K562 (cell line): ENCODE results near the gene TNPO3. TPM values are rescaled to one million over a fixed set of nuclear protein-coding genes. Genes with fewer than 3 reads are reported as not detected.

Source experiments
- ATAC-seq: fragments of 200-7000 bp; cut with Tn5 transposase; 3 replicates; pipeline ENCODE4 v1.9.1; 2020; ENCODE audit warnings: moderate library complexity
- BruUV-seq: library from RNA; stranded (reverse); fragments of 400-500 nt; replicated peaks from 2 replicates; lab custom pipeline; 2021; lab: Mats Ljungman, UMichigan
- CTCF ChIA-PET: fragments of 300-600 bp; formaldehyde crosslinking; extraction: SDS; loops from one replicate; lab custom pipeline; 2021; ENCODE audit warnings: low intra/inter-chr PET ratio; lab: Yijun Ruan, JAX
- POLR2A ChIA-PET: fragments of 300-600, 350-650 bp; sonication (Branson Sonifier 250); formaldehyde crosslinking; extraction: SDS; loops from one replicate; lab custom pipeline; 2021; ENCODE audit warnings: antibody characterized with exemption, inconsistent platforms; lab: Yijun Ruan, JAX
- DNase-seq, 4 experiments: peaks; one replicate each; pipeline versions ENCODE4 v3.0.0 to v3.0.0-alpha.2; 2011 to 2018; ENCODE audit warnings: low spot score in 3 of 4, mixed read lengths in 3 of 4; ENCODE audit errors: extremely low read depth in 1 of 4
- FAIRE-seq: peaks from 2 replicates; lab custom pipeline; 2011; peaks lifted over from hg19 to GRCh38; lab: Jason Lieb, UNC
- H2AFZ ChIP-seq: 2 replicates; pipeline ENCODE4 v1.6.0; 2011; ENCODE audit warnings: low read depth, low read length, control low read depth, inconsistent platforms
- H3K27ac ChIP-seq: fragments of 200-600 bp; 3 replicates; pipeline ENCODE4 v1.8.0; 2011; ENCODE audit warnings: low read depth, mild to moderate bottlenecking, control low read depth, inconsistent platforms, low read length, moderate library complexity, mixed read lengths; ENCODE audit errors: extremely low read depth
- H3K27me3 ChIP-seq, 2 experiments: fragments of 300-600 bp in 1 of 2; 2 replicates in 1 of 2; 3 replicates in 1 of 2; pipeline versions ENCODE4 v1.6.0 to v1.8.0; 2011; ENCODE audit warnings: inconsistent platforms in 2 of 2, low read length in 2 of 2, mild to moderate bottlenecking in 1 of 2, mixed read lengths in 1 of 2, moderate library complexity in 1 of 2; ENCODE audit not compliant: control insufficient read depth in 2 of 2, insufficient read depth in 2 of 2
- H3K36me3 ChIP-seq: fragments of 300-600 bp; 3 replicates; pipeline ENCODE4 v1.8.0; 2011; ENCODE audit warnings: mild to moderate bottlenecking, low read length, inconsistent platforms; ENCODE audit not compliant: control insufficient read depth, insufficient read depth
- H3K4me1 ChIP-seq, 2 experiments: fragments of 200-600 bp in 1 of 2; replicated peaks in 1 of 2; 2 replicates in 1 of 2; 3 replicates in 1 of 2; pipeline versions ENCODE4 v1.5.1 to v1.8.0; 2011; ENCODE audit warnings: inconsistent platforms in 2 of 2, low read length in 2 of 2, mild to moderate bottlenecking in 1 of 2, mixed read lengths in 1 of 2, moderate library complexity in 1 of 2; ENCODE audit not compliant: control insufficient read depth in 2 of 2, insufficient read depth in 2 of 2
- H3K4me2 ChIP-seq: 2 replicates; pipeline ENCODE4 v1.6.1; 2011; ENCODE audit warnings: low read length, control low read depth, inconsistent platforms, mixed read lengths; ENCODE audit not compliant: insufficient read depth
- H3K4me3 ChIP-seq: fragments of 200-600 bp; sonication (generic), shearing (Covaris generic); 2 replicates; pipeline ENCODE4 v1.5.1; 2016; ENCODE audit warnings: control low read depth, inconsistent platforms
- H3K79me2 ChIP-seq: fragments of 200-600 bp; 3 replicates; pipeline ENCODE4 v1.8.0; 2011; ENCODE audit warnings: low read length, inconsistent platforms; ENCODE audit not compliant: control insufficient read depth, insufficient read depth
- H3K9ac ChIP-seq, 2 experiments: 2 replicates each; pipeline versions ENCODE4 v1.6.0 to v1.6.1; 2011; ENCODE audit warnings: low read depth in 2 of 2, low read length in 2 of 2, control low read depth in 1 of 2, inconsistent platforms in 1 of 2, mild to moderate bottlenecking in 1 of 2, mixed read lengths in 1 of 2; ENCODE audit not compliant: insufficient read depth in 1 of 2
- H3K9me1 ChIP-seq: one replicate; pipeline ENCODE4 v1.6.0; 2011; ENCODE audit warnings: inconsistent platforms, mild to moderate bottlenecking, low read length, moderate library complexity; ENCODE audit not compliant: control insufficient read depth, insufficient read depth
- H3K9me3 ChIP-seq: replicated peaks from 2 replicates; pipeline ENCODE4 v1.5.1; 2011; ENCODE audit warnings: low read depth, low read length, inconsistent platforms; ENCODE audit not compliant: control insufficient read depth, insufficient read depth
- H4K20me1 ChIP-seq: replicated peaks from 2 replicates; pipeline ENCODE4 v1.6.1; 2011; ENCODE audit warnings: low read length, inconsistent platforms, mixed read lengths; ENCODE audit not compliant: control insufficient read depth, insufficient read depth
- ARHGAP35 ChIP-seq: fragments of 450-650 bp; IDR thresholded peaks from 2 replicates; pipeline ENCODE4 v1.6.1; 2018; ENCODE audit not compliant: partially characterized antibody
- ASH1L ChIP-seq: fragments of 450-650 bp; IDR thresholded peaks from 2 replicates; pipeline ENCODE4 v1.6.1; 2018; ENCODE audit warnings: borderline replicate concordance, mild to moderate bottlenecking, low read depth; ENCODE audit not compliant: partially characterized antibody
- DDX20 ChIP-seq: fragments of 450-650 bp; IDR thresholded peaks from 2 replicates; pipeline ENCODE4 v1.6.1; 2016; ENCODE audit warnings: missing genetic modification characterization, low read depth, mild to moderate bottlenecking, missing compliant biosample characterization, moderate library complexity
- EZH2 ChIP-seq: IDR thresholded peaks from 2 replicates; pipeline ENCODE4 v1.6.1; 2012; ENCODE audit warnings: low read depth, mild to moderate bottlenecking, inconsistent platforms, low read length, borderline replicate concordance
- FOXJ2 ChIP-seq: fragments of 200-800 bp; sonication (Bioruptor generic); IDR thresholded peaks from 2 replicates; pipeline ENCODE4 v1.6.1; 2016; ENCODE audit warnings: missing genetic modification characterization, missing compliant biosample characterization
- KAT8 ChIP-seq: fragments of 450-650 bp; IDR thresholded peaks from 2 replicates; pipeline ENCODE4 v1.6.1; 2016; ENCODE audit warnings: low read depth, mild to moderate bottlenecking
- TAF9B ChIP-seq: fragments of 450-650 bp; IDR thresholded peaks from 2 replicates; pipeline ENCODE4 v1.6.1; 2018; ENCODE audit warnings: mild to moderate bottlenecking; ENCODE audit not compliant: partially characterized antibody
- TFAM ChIP-seq: fragments of 250-450 bp; sonication (Bioruptor Pico); conservative IDR thresholded peaks from 2 replicates; pipeline ENCODE4 v1.5.0; 2021; ENCODE audit warnings: mild to moderate bottlenecking, moderate library complexity
- ZBTB34 ChIP-seq: fragments of 250-450 bp; sonication (Bioruptor Pico); IDR thresholded peaks from 2 replicates; pipeline ENCODE4 v1.8.0; 2021; ENCODE audit warnings: mild to moderate bottlenecking, moderate library complexity
- ZNF175 ChIP-seq: fragments of 200-800 bp; sonication (Bioruptor generic); IDR thresholded peaks from 2 replicates; pipeline ENCODE4 v1.6.1; 2016; ENCODE audit warnings: low read depth, mild to moderate bottlenecking, missing genetic modification characterization, missing compliant biosample characterization
- ZNF24 ChIP-seq: fragments of 450-650 bp; IDR thresholded peaks from 2 replicates; pipeline ENCODE4 v1.6.1; 2016
- ZNF395 ChIP-seq: fragments of 200-800 bp; sonication (Bioruptor generic); IDR thresholded peaks from 2 replicates; pipeline ENCODE4 v1.6.1; 2017; ENCODE audit warnings: missing genetic modification characterization, missing compliant biosample characterization
- ZNF445 ChIP-seq: fragments of 250-450 bp; sonication (Bioruptor Pico); IDR thresholded peaks from 2 replicates; pipeline ENCODE4 v1.4.0; 2020; ENCODE audit warnings: low read depth, mild to moderate bottlenecking, moderate library complexity
- WGBS: fragments of 100-300 bp; shearing (Covaris generic); methylation state at CpG from one replicate; pipeline ENCODE4 v1.1.6; 2016; ENCODE audit warnings: low coverage, mixed read lengths; ENCODE audit not compliant: insufficient coverage; ENCODE audit errors: missing lambda C conversion rate; 5-methylcytosine and 5-hydroxymethylcytosine counted together
- in situ Hi-C: fragments of 300-500 bp; cut with MboI; formaldehyde crosslinking; loops from 4 replicates; pipeline ENCODE4 v1.15.0; 2018; ENCODE audit warnings: inconsistent platforms, mixed read lengths
- intact Hi-C: fragments of 100-400 bp; cut with micrococcal nuclease; formaldehyde crosslinking; loops from 2 replicates; pipeline ENCODE4 v1.14.2; 2022
- polyA plus RNA-seq, 8 experiments: library from polyadenylated mRNA; depleted of rRNA in 4 of 8; stranded (reverse) in 5 of 8; unstranded in 3 of 8; fragments of >200 nt; fragmentation: Nextera tagmentation in 2 of 8; fragmentation: Illumina TruSeq in 1 of 8; extraction: Ambion mirVana in 2 of 8; extraction: Trizol in 1 of 8; gene quantifications; 2 replicates each; pipeline versions ENCODE4 v1.2.1 to v1.2.3, GENCODE V29; 2011 to 2014; ENCODE audit warnings: inconsistent platforms in 1 of 8, missing spikeins in 1 of 8
- total RNA-seq, 7 experiments: library from RNA; depleted of rRNA in 6 of 7; stranded (reverse); fragments of >200 nt in 6 of 7; fragmentation: Illumina TruSeq in 2 of 7; extraction: Trizol in 2 of 7; gene quantifications; 2 replicates each; pipeline versions ENCODE4 v1.2.1 to v1.2.3, GENCODE V29; 2011 to 2021; ENCODE audit warnings: low replicate concordance in 1 of 7
- TF ChIP-seq, protein P1 (sequence below): fragments of 250-450 bp; sonication (Bioruptor Pico); IDR thresholded peaks from 2 replicates; pipeline ENCODE4 v1.4.0; 2020

The TNPO3 gene
- total and polyA plus RNA-seq, 9 of the 15 experiments (the other 6 are each of a cell fraction or from before 2014, with no cell fraction given) = 35.8 to 125 (median 110) TPM

GRCh38 chr7:128961030-128961659 lies 93.8 kb downstream of the TNPO3 start:
- in situ Hi-C loops = no loop called here
- ChIA-PET CTCF (no interaction called here), POLR2A (no interaction called here)
- Histone ChIP-seq H3K4me3 (no peak overlapping the region), H3K4me2 (no peak overlapping the region), H4K20me1 (no peaks in the 10 kb centered on the region), H2AFZ (no peak overlapping the region), H3K27ac (no peak overlapping the region), H3K27me3 (no peaks in the 10 kb centered on the region), H3K36me3 (peaks cover 83% of the 10 kb centered on the region), H3K4me1 (no peaks in the 10 kb centered on the region), H3K9me3 (no peaks in the 10 kb centered on the region), H3K9me1 (no peaks in the 10 kb centered on the region), H3K9ac (no peak overlapping the region), H3K79me2 (no peaks in the 10 kb centered on the region)
- intact Hi-C loops = no loop called here
- DNase-seq (no peak), ATAC-seq (no peak), FAIRE-seq (no peak)
- no TSS peak for BruUV-seq
- WGBS = 90% methylated on average over 8 of the region's 8 CpGs
- TF ChIP-seq ZNF445 (CRISPR knock-in tag) (no peak), TAF9B (no peak), DDX20 (tag) (no peak), KAT8 (no peak), ASH1L (no peak), EZH2 (no peak), FOXJ2 (tag) (no peak), ZNF175 (no peak), ZNF24 (no peak), ARHGAP35 (no peak), ZNF395 (CRISPR knock-in tag) (no peak), ZBTB34 (CRISPR knock-in tag) (no peak), TFAM (no peak)
- TF ChIP-seq, protein P1, sequence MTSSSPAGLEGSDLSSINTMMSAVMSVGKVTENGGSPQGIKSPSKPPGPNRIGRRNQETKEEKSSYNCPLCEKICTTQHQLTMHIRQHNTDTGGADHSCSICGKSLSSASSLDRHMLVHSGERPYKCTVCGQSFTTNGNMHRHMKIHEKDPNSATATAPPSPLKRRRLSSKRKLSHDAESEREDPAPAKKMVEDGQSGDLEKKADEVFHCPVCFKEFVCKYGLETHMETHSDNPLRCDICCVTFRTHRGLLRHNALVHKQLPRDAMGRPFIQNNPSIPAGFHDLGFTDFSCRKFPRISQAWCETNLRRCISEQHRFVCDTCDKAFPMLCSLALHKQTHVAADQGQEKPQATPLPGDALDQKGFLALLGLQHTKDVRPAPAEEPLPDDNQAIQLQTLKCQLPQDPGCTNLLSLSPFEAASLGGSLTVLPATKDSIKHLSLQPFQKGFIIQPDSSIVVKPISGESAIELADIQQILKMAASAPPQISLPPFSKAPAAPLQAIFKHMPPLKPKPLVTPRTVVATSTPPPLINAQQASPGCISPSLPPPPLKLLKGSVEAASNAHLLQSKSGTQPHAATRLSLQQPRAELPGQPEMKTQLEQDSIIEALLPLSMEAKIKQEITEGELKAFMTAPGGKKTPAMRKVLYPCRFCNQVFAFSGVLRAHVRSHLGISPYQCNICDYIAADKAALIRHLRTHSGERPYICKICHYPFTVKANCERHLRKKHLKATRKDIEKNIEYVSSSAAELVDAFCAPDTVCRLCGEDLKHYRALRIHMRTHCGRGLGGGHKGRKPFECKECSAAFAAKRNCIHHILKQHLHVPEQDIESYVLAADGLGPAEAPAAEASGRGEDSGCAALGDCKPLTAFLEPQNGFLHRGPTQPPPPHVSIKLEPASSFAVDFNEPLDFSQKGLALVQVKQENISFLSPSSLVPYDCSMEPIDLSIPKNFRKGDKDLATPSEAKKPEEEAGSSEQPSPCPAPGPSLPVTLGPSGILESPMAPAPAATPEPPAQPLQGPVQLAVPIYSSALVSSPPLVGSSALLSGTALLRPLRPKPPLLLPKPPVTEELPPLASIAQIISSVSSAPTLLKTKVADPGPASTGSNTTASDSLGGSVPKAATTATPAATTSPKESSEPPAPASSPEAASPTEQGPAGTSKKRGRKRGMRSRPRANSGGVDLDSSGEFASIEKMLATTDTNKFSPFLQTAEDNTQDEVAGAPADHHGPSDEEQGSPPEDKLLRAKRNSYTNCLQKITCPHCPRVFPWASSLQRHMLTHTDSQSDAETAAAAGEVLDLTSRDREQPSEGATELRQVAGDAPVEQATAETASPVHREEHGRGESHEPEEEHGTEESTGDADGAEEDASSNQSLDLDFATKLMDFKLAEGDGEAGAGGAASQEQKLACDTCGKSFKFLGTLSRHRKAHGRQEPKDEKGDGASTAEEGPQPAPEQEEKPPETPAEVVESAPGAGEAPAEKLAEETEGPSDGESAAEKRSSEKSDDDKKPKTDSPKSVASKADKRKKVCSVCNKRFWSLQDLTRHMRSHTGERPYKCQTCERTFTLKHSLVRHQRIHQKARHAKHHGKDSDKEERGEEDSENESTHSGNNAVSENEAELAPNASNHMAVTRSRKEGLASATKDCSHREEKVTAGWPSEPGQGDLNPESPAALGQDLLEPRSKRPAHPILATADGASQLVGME (CRISPR knock-in tag) = no peak
